AG09319 (cell line): ENCODE results near the gene NNT.
"Not testable (repeated sequence)": the region's sequence is repeated elsewhere in the genome, so short reads cannot be mapped to it uniquely, and the experiment has no call there.

Experiments
- DNase-seq: peaks from one replicate; pipeline ENCODE4 v3.0.0-alpha.2; 2010; ENCODE audit warnings: low read depth; ENCODE audit errors: extremely low read depth
- CTCF ChIP-seq: IDR thresholded peaks from 2 replicates; pipeline ENCODE4 v1.5.1; 2011; ENCODE audit warnings: low read depth, mild to moderate bottlenecking, inconsistent platforms, low read length, moderate library complexity

The NNT gene

GRCh38 chr5:43700601-43701000 lies 97.6 kb downstream of the NNT start:
- no peak for DNase-seq
- TF ChIP-seq CTCF, result no peak

- TF ChIP-seq CTCF, result no peak
- no peak for DNase-seq
Observed at GRCh38 chr5:43701227-43701626, 98.2 kb downstream of the NNT start.

- no peak for DNase-seq
- TF ChIP-seq CTCF, result no peak
Observed at GRCh38 chr5:43702293-43702692, 99.3 kb downstream of the NNT start.

- DNase-seq, result peak; percentile 19
Observed at GRCh38 chr5:43702815-43703214, 99.8 kb downstream of the NNT start.

GRCh38 chr5:43704243-43704642 lies 101.3 kb downstream of the NNT start:
- no peak for DNase-seq
- TF ChIP-seq CTCF, result no peak

More at GRCh38 chr5:43702815-43703214, 99.8 kb downstream of the NNT start:
- TF ChIP-seq CTCF, result no peak

- not testable (repeated sequence) for DNase-seq
Observed at GRCh38 chr5:43706576-43706975, 103.6 kb downstream of the NNT start.

GRCh38 chr5:43711496-43711895 lies 108.5 kb downstream of the NNT start:
- no peak for TF ChIP-seq CTCF
- no peak for DNase-seq

GRCh38 chr5:43712081-43712480 lies 109.1 kb downstream of the NNT start:
- no peak for DNase-seq
- no peak for TF ChIP-seq CTCF

GRCh38 chr5:43719783-43720182 lies 116.8 kb downstream of the NNT start:
- DNase-seq, result not testable (repeated sequence)
